ENCODE results near the gene MEG3.

The MEG3 gene

GRCh38 chr14:100834794-100835547 is 9.1 kb downstream of the MEG3 start:
- no peak for DNase-seq

- no peak for DNase-seq
Observed at GRCh38 chr14:100835548-100836310, 9.8 kb downstream of the MEG3 start.

GRCh38 chr14:100836311-100836805 is 10.4 kb downstream of the MEG3 start:
- DNase-seq, result no peak

- DNase-seq, result no peak
Observed at GRCh38 chr14:100836941-100837804, 11.3 kb downstream of the MEG3 start.

- DNase-seq, result no peak
Observed at GRCh38 chr14:100837805-100838350, 12.0 kb downstream of the MEG3 start.

GRCh38 chr14:100838493-100839314 is 12.8 kb downstream of the MEG3 start:
- no peak for DNase-seq

- no peak for DNase-seq
Observed at GRCh38 chr14:100839315-100839585, 13.3 kb downstream of the MEG3 start.

GRCh38 chr14:100839681-100840111 is 13.8 kb downstream of the MEG3 start:
- no peak for DNase-seq

GRCh38 chr14:100840286-100841065 is 14.6 kb downstream of the MEG3 start:
- no peak for DNase-seq

- no peak for DNase-seq
Observed at GRCh38 chr14:100841066-100841760, 15.3 kb downstream of the MEG3 start.

- DNase-seq, result no peak
Observed at GRCh38 chr14:100841761-100842403, 16.0 kb downstream of the MEG3 start.

GRCh38 chr14:100842799-100843198 is 16.9 kb downstream of the MEG3 start:
- DNase-seq, result no peak

GRCh38 chr14:100844082-100844408 is 18.1 kb downstream of the MEG3 start:
- no peak for DNase-seq

- DNase-seq, result no peak
Observed at GRCh38 chr14:100844421-100844820, 18.5 kb downstream of the MEG3 start.

GRCh38 chr14:100844846-100845245 is 18.9 kb downstream of the MEG3 start:
- DNase-seq, result no peak

- no peak for DNase-seq
Observed at GRCh38 chr14:100845341-100845740, 19.4 kb downstream of the MEG3 start.

- DNase-seq, result no peak
Observed at GRCh38 chr14:100846309-100846859, 20.5 kb downstream of the MEG3 start.

GRCh38 chr14:100849115-100849781 is 23.3 kb downstream of the MEG3 start:
- DNase-seq, result no peak

- peak; percentile 52 for DNase-seq
Observed at GRCh38 chr14:100850841-100851585, 25.1 kb downstream of the MEG3 start.

Data from NCI-H226 (cell line).